ENCODE measurements around the gene MPL.
"Not testable (repeated sequence)": the region's sequence is repeated elsewhere in the genome, so short reads cannot be mapped to it uniquely, and the experiment has no call there.

DNA sequence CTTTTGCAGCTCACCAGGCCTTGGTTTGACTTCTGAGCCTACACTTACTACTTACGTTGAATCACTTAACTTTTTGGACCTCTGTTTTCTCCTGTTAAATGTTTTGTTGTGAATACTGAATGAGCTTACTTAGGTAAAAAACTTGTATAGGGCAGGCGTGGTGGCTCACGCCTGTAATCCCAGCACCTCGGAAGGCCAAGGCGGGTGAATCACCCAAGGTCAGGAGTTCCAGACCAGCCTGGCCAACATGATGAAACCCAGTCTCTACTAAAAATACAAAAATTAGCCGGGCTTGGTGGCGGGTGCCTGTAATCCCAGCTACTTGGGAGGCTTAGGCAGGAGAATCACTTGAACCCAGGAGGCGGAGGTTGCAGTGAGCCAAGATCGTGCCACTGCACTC lies 62.8 kb downstream of the MPL start:
- TF ChIP-seq, protein P1, sequence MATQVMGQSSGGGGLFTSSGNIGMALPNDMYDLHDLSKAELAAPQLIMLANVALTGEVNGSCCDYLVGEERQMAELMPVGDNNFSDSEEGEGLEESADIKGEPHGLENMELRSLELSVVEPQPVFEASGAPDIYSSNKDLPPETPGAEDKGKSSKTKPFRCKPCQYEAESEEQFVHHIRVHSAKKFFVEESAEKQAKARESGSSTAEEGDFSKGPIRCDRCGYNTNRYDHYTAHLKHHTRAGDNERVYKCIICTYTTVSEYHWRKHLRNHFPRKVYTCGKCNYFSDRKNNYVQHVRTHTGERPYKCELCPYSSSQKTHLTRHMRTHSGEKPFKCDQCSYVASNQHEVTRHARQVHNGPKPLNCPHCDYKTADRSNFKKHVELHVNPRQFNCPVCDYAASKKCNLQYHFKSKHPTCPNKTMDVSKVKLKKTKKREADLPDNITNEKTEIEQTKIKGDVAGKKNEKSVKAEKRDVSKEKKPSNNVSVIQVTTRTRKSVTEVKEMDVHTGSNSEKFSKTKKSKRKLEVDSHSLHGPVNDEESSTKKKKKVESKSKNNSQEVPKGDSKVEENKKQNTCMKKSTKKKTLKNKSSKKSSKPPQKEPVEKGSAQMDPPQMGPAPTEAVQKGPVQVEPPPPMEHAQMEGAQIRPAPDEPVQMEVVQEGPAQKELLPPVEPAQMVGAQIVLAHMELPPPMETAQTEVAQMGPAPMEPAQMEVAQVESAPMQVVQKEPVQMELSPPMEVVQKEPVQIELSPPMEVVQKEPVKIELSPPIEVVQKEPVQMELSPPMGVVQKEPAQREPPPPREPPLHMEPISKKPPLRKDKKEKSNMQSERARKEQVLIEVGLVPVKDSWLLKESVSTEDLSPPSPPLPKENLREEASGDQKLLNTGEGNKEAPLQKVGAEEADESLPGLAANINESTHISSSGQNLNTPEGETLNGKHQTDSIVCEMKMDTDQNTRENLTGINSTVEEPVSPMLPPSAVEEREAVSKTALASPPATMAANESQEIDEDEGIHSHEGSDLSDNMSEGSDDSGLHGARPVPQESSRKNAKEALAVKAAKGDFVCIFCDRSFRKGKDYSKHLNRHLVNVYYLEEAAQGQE (IDR thresholded peaks at IDR 0.05; ENCODE audit: insufficient replicate concordance, low read depth): not testable (repeated sequence)
- TF ChIP-seq, protein P2, sequence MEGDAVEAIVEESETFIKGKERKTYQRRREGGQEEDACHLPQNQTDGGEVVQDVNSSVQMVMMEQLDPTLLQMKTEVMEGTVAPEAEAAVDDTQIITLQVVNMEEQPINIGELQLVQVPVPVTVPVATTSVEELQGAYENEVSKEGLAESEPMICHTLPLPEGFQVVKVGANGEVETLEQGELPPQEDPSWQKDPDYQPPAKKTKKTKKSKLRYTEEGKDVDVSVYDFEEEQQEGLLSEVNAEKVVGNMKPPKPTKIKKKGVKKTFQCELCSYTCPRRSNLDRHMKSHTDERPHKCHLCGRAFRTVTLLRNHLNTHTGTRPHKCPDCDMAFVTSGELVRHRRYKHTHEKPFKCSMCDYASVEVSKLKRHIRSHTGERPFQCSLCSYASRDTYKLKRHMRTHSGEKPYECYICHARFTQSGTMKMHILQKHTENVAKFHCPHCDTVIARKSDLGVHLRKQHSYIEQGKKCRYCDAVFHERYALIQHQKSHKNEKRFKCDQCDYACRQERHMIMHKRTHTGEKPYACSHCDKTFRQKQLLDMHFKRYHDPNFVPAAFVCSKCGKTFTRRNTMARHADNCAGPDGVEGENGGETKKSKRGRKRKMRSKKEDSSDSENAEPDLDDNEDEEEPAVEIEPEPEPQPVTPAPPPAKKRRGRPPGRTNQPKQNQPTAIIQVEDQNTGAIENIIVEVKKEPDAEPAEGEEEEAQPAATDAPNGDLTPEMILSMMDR (IDR thresholded peaks at IDR 0.05; ENCODE audit: insufficient read depth, low read length): not testable (repeated sequence)
- TF ChIP-seq POLR2AphosphoS5, GABPA (IDR thresholded peaks at IDR 0.05; ENCODE audit: low read depth): not testable (repeated sequence)

Data from HL-60 (cell line).